VCaP (cell line): Measurements from ENCODE around the gene C1orf94.

Source experiments
- H3K27ac ChIP-seq: fragments of 450-650 bp; 2 replicates; pipeline ENCODE4 v1.5.1; 2017
- TF ChIP-seq, protein P1 (sequence below): fragments of 450-650 bp; conservative IDR thresholded peaks from 2 replicates; pipeline ENCODE4 v1.5.1; 2017; ENCODE audit warnings: mild to moderate bottlenecking, moderate library complexity

C1orf94 gene

DNA sequence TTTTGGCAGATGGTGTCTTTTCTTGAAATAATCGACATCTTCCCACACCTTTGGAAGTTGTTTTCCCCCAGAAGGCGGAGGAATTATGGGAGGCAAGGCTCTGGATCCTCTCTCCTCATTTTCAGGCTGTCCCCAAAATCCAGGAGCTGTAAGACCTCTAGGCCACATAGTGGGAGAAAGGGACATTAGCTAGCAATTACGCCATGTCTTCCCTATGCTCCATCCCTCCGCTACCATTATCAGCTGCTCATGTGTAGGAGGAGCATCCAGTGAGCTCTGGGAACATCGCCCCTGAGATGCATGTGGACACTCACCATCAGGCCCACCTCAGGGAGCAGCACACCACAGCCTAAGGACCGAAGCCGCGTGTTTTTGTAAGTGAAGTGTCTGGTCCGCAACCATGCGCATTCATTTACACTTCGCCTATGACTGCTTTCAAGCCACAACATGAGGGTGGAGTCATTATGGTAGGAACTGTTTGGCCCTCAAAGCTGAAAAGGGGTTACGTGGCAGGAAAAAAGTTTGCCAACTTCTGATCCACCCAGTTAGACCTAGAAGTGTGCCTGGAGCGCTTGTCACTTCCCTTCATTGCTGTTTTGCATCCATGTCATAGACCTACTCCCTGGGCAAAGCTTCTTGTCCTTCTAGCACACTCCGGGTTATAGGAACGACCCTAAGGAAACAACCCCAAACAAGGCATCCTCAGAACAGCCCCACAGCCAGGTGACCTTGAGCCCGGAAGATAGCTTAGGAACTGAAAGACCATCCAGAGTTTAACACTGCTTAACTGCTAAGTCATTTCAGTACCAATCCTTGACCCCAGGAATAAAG is 85.5 kb downstream of the C1orf94 start:
- no peak overlapping the region for H3K27ac ChIP-seq
- TF ChIP-seq, protein P1, sequence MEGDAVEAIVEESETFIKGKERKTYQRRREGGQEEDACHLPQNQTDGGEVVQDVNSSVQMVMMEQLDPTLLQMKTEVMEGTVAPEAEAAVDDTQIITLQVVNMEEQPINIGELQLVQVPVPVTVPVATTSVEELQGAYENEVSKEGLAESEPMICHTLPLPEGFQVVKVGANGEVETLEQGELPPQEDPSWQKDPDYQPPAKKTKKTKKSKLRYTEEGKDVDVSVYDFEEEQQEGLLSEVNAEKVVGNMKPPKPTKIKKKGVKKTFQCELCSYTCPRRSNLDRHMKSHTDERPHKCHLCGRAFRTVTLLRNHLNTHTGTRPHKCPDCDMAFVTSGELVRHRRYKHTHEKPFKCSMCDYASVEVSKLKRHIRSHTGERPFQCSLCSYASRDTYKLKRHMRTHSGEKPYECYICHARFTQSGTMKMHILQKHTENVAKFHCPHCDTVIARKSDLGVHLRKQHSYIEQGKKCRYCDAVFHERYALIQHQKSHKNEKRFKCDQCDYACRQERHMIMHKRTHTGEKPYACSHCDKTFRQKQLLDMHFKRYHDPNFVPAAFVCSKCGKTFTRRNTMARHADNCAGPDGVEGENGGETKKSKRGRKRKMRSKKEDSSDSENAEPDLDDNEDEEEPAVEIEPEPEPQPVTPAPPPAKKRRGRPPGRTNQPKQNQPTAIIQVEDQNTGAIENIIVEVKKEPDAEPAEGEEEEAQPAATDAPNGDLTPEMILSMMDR, result no peak

GRCh38 chr1:34262921-34263320 is 86.2 kb downstream of the C1orf94 start:
- no peak overlapping the region for H3K27ac ChIP-seq
- TF ChIP-seq, protein P1, result no peak

GRCh38 chr1:34263406-34263805 is 86.7 kb downstream of the C1orf94 start:
- TF ChIP-seq, protein P1, result no peak
- H3K27ac ChIP-seq, result no peak overlapping the region

DNA sequence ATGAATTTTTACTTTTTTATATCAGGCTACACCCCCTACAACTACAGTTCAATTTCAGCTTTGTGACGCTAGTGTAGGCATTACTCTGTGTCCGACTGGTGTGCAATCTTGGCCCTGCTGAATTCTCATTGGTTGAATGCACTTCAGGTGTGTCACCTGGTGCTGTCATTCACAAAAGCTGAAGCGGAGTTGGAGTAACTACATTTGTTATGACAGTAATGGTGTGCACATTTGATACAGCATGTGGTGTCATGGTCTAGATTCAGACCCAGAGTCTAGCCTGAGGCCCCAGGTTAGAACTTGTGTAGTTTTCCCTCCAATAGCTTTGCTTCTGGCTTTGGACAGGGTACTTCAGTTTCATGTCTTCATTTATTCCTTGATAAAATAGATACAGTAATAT is 88.7 kb downstream of the C1orf94 start:
- H3K27ac ChIP-seq, result no peak overlapping the region
- TF ChIP-seq, protein P1, result no peak

GRCh38 chr1:34266127-34266951 is 89.6 kb downstream of the C1orf94 start:
- TF ChIP-seq, protein P1, result no peak
- no peak overlapping the region for H3K27ac ChIP-seq

DNA sequence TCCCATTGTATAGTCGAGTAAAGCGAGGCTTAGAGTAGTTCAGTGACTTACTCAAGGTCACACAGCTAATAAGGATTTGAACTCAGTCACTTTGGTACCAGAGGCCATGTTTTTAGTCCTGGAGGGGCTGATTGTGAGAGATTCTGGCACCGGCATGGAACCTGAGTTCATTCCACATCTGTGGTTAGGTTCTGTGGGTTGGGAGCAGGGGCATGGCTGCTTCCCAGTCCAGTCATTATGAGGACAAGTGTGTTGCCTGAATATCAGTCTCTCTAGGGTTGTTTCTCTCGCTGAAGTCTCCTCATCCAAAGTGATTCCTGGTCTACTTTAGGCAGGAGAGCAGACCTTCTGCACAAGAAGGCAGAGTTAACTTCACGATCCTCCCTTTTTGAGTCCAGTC is 90.6 kb downstream of the C1orf94 start:
- no peak overlapping the region for H3K27ac ChIP-seq

More for the DNA sequence above, 90.6 kb downstream of the C1orf94 start:
- TF ChIP-seq, protein P1, result no peak
